GM19025 (cell line): ENCODE measurements around the gene ATP2B2.

Source experiments
- ATAC-seq: cut with Tn5 transposase; IDR thresholded peaks from one replicate; pipeline ENCODE4 v1.9.1; 2021; ENCODE audit warnings: mild to moderate bottlenecking, low read depth, moderate library complexity; ENCODE audit not compliant: unreplicated experiment

Gene ATP2B2

GRCh38 chr3:10496121-10496863, 9.1 kb downstream of the ATP2B2 start:
- ATAC-seq = no peak

- ATAC-seq = no peak
Measured at GRCh38 chr3:10495614-10496013, 9.8 kb downstream of the ATP2B2 start.

- ATAC-seq = no peak
Measured at GRCh38 chr3:10495003-10495402, 10.4 kb downstream of the ATP2B2 start.

GRCh38 chr3:10494180-10494579, 11.2 kb downstream of the ATP2B2 start:
- no peak for ATAC-seq

- no peak for ATAC-seq
Measured at GRCh38 chr3:10493202-10493589, 12.2 kb downstream of the ATP2B2 start.

GRCh38 chr3:10492364-10493201, 12.8 kb downstream of the ATP2B2 start:
- no peak for ATAC-seq

GRCh38 chr3:10489746-10490483, 15.5 kb downstream of the ATP2B2 start:
- ATAC-seq = no peak

- no peak for ATAC-seq
Measured at GRCh38 chr3:10487988-10488633, 17.3 kb downstream of the ATP2B2 start.

GRCh38 chr3:10485806-10486205, 19.6 kb downstream of the ATP2B2 start:
- ATAC-seq = no peak

- no peak for ATAC-seq
Measured at GRCh38 chr3:10485380-10485779, 20.0 kb downstream of the ATP2B2 start.

GRCh38 chr3:10484709-10485108, 20.7 kb downstream of the ATP2B2 start:
- no peak for ATAC-seq

- no peak for ATAC-seq
Measured at GRCh38 chr3:10483686-10484345, 21.6 kb downstream of the ATP2B2 start.

GRCh38 chr3:10483364-10483675, 22.1 kb downstream of the ATP2B2 start:
- ATAC-seq = no peak

GRCh38 chr3:10482631-10483363, 22.6 kb downstream of the ATP2B2 start:
- no peak for ATAC-seq

GRCh38 chr3:10480871-10481378, 24.5 kb downstream of the ATP2B2 start:
- no peak for ATAC-seq

GRCh38 chr3:10479311-10479710, 26.1 kb downstream of the ATP2B2 start:
- no peak for ATAC-seq

GRCh38 chr3:10475983-10476382, 29.4 kb downstream of the ATP2B2 start:
- no peak for ATAC-seq

- ATAC-seq = peak; percentile 60
Measured at GRCh38 chr3:10474847-10475246, 30.5 kb downstream of the ATP2B2 start.

GRCh38 chr3:10474275-10474646, 31.1 kb downstream of the ATP2B2 start:
- no peak for ATAC-seq
